Bronchus fibroblast of lung (primary cell): ENCODE data around the gene SPDYE4. TPM values are rescaled to one million over a fixed set of nuclear protein-coding genes. Genes with fewer than 3 reads are reported as not detected.

Experiments
- total RNA-seq: library from RNA; depleted of rRNA; stranded (reverse); fragments of >200 nt; gene quantifications from 2 replicates; pipeline ENCODE4 v1.2.3, GENCODE V29; 2015

Gene SPDYE4, protein sequence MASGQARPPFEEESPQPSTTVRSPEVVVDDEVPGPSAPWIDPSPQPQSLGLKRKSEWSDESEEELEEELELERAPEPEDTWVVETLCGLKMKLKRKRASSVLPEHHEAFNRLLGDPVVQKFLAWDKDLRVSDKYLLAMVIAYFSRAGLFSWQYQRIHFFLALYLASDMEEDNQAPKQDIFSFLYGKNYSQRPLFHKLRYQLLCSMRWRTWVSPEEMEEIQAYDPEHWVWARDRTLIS
- not detected in 2 replicates for total RNA-seq

GRCh38 chr17:8758137-8758596, at the start of gene SPDYE4:
Gene SPDYE4, minus strand, starts transcription at chr17:8758546. Its CDS starts 164 bp downstream, at chr17:8758382.

DNA sequence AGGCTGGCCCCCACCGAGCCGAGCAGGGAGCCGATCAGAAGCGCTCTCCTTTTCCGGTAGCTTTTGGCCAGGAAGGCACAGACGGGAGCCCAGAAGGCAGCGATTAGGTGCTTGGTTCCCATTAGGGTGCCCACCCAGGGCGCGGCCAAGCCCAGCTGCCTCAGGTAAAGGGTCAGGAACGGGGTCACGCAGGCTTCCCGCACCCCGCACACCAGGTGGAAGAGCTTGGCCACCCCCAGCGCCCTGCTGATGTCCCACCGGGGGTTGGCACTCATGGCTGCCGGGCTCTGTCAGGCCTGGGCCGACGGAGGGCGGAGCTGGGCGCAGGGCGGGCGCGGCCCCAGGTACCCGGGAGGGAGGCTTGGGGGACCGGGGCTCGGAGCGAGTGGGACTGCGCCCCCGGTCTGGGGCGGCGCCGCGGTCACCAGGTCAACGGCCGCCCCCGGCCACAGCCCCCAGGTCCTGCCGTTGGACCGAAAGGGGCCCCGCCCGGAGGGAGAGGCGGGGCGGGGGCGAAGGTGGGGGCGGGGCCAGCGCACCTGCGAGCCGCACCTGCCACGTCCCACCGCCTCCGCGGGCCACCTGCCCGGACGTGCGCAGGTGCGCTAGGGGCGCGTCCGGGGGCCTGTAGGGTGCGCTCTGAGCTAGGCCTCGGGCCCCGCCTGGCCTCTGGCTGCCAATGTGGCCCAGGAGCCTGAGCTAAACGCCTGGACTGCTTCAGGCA, 40.7 kb upstream of the SPDYE4 start, which contains the start of gene MFSD6L:
Gene MFSD6L, minus strand, starts transcription at position 520 of the 724 bp plus-strand sequence. Its CDS starts 245 bp downstream, at position 275.

Other genes starting within 250 kb of the SPDYE4 start
- 55.4 and 61.7 TPM in 2 replicates for gene MYH10, start 127.8 kb downstream of the SPDYE4 start, total RNA-seq
- gene CCDC42, start 13.7 kb downstream of the SPDYE4 start, total RNA-seq: not detected in 2 replicates
- gene MFSD6L, start 40.8 kb upstream of the SPDYE4 start, total RNA-seq: not detected in 2 replicates
- not detected in 2 replicates for gene PIK3R6, start 109.1 kb upstream of the SPDYE4 start, total RNA-seq
- not detected in 2 replicates for gene PIK3R5, start 207.2 kb upstream of the SPDYE4 start, total RNA-seq